MM.1S (cell line): ENCODE measurements around the gene TSPAN9.

Source experiments
- DNase-seq: peaks from one replicate; pipeline ENCODE4 v3.0.0-alpha.2; 2015
- H2AFZ ChIP-seq: fragments of 300-600 bp; sonication (generic); 2 replicates; pipeline ENCODE4 v1.6.0; 2016; ENCODE audit warnings: antibody characterized with exemption, low read length
- H3F3A ChIP-seq: fragments of 300-600 bp; sonication (generic); 2 replicates; pipeline ENCODE4 v1.6.1; 2016; ENCODE audit warnings: mild to moderate bottlenecking, antibody characterized with exemption, low read length, moderate library complexity, mixed read lengths; ENCODE audit not compliant: insufficient read depth
- H3K27ac ChIP-seq: fragments of 300-600 bp; sonication (generic); 2 replicates; pipeline ENCODE4 v1.5.1; 2016; ENCODE audit warnings: mild to moderate bottlenecking, low read length
- H3K27me3 ChIP-seq: fragments of 300-600 bp; sonication (generic); replicated peaks from 2 replicates; pipeline ENCODE4 v1.6.0; 2016; ENCODE audit warnings: low read length; ENCODE audit not compliant: insufficient read depth
- H3K36me3 ChIP-seq: fragments of 300-600 bp; sonication (generic); replicated peaks from 2 replicates; pipeline ENCODE4 v1.6.1; 2016; ENCODE audit warnings: mild to moderate bottlenecking, low read length, mixed read lengths; ENCODE audit not compliant: insufficient read depth
- H3K4me1 ChIP-seq: fragments of 300-600 bp; sonication (generic); 2 replicates; pipeline ENCODE4 v1.6.1; 2016; ENCODE audit warnings: low read length, mixed read lengths
- H3K4me2 ChIP-seq: fragments of 300-600 bp; sonication (generic); 2 replicates; pipeline ENCODE4 v1.6.0; 2016; ENCODE audit warnings: low read depth, low read length
- H3K4me3 ChIP-seq: fragments of 300-600 bp; sonication (generic); 2 replicates; pipeline ENCODE4 v1.5.1; 2016; ENCODE audit warnings: low read length, mixed read lengths
- H3K79me2 ChIP-seq: fragments of 300-600 bp; sonication (generic); 2 replicates; pipeline ENCODE4 v1.6.1; 2016; ENCODE audit warnings: mixed run types, low read length, mixed read lengths
- H3K9ac ChIP-seq: fragments of 300-600 bp; sonication (generic); 2 replicates; pipeline ENCODE4 v1.6.1; 2016; ENCODE audit warnings: low read length, mixed read lengths
- H3K9me2 ChIP-seq: fragments of 300-600 bp; sonication (generic); replicated peaks from 2 replicates; pipeline ENCODE4 v1.6.1; 2016; ENCODE audit warnings: mild to moderate bottlenecking, low read length, mixed read lengths; ENCODE audit not compliant: insufficient read depth
- H3K9me3 ChIP-seq: fragments of 300-600 bp; sonication (generic); replicated peaks from 2 replicates; pipeline ENCODE4 v1.6.1; 2016; ENCODE audit warnings: mild to moderate bottlenecking, low read length, mixed read lengths; ENCODE audit not compliant: insufficient read depth
- H4K20me1 ChIP-seq: fragments of 300-600 bp; sonication (generic); 2 replicates; pipeline ENCODE4 v1.6.1; 2016; ENCODE audit warnings: mild to moderate bottlenecking, low read length, moderate library complexity, mixed read lengths; ENCODE audit not compliant: insufficient read depth
- EZH2 ChIP-seq: fragments of 300-600 bp; sonication (generic); optimal IDR thresholded peaks from 2 replicates; pipeline ENCODE3; 2017; ENCODE audit warnings: low read depth, mild to moderate bottlenecking, antibody characterized with exemption, low read length, mixed read lengths
- EZH2phosphoT487 ChIP-seq: fragments of 300-600 bp; sonication (generic); IDR thresholded peaks from 2 replicates; pipeline ENCODE4 v1.6.1; 2018; ENCODE audit warnings: antibody characterized with exemption, low read length
- TF ChIP-seq, protein P1 (sequence below): fragments of 300-600 bp; sonication (generic); IDR thresholded peaks from 2 replicates; pipeline ENCODE4 v1.5.1; 2016; ENCODE audit warnings: antibody characterized with exemption, low read length, mixed read lengths

Gene TSPAN9

DNA sequence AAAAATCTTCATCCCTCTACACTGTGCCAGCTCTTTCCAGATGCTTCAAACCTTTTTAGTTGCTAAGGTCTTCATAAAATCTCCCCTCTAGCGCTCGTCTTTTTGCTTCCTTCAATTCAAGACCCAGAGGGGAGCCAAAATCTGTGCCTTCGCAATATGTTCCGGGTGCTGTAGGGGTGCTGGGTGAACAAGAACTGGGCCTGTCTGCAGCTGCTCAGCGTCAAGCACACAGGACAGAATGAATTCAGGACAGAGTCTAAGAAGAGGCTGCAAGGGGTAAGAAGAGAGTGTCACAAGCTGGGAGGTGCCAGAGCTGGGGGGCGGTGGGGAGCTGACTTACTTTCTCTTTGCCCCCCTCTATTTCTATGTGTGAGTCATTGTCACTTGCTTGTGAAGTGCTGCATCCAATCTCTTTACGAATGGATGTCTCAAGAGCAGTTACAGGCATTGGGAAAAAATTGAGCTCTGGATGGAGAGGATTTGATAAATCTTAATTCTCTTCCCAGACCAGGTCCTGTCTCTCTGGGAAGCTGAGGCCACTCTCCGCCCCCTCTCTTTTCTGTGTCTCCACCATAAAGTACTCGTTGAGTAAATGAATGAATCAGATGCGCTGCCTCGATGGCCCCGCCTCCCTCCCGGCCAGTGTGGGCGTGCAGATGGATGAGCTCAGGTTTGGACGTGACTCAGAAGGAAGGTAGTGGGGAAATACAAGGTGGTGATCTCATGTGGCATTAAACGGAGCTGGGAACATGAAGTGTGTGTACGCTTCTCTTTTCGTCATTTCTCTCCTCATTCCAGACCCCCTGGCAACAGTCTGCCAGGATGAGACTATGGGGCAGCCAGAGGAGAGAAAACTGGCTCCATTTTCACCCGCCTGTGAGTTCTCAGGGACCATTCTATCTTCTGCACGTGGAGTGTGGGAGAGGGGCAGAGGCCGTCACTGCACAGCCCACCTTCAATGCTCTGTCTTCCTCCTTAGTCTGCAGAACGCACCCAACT, 91.3 kb downstream of the TSPAN9 start:
- no peaks in the 10 kb centered on the region for H3K9me3 ChIP-seq
- H3K4me2 ChIP-seq = no peak overlapping the region
- H3K9ac ChIP-seq = no peak overlapping the region
- no peaks in the 10 kb centered on the region for H3K79me2 ChIP-seq
- H2AFZ ChIP-seq = no peak overlapping the region
- H3K9me2 ChIP-seq = no peaks in the 10 kb centered on the region
- no peaks in the 10 kb centered on the region for H3K36me3 ChIP-seq
- H3K4me1 ChIP-seq = no peaks in the 10 kb centered on the region
- no peaks in the 10 kb centered on the region for H4K20me1 ChIP-seq
- H3K27ac ChIP-seq = no peak overlapping the region
- peaks cover 93% of the 10 kb centered on the region for H3K27me3 ChIP-seq
- DNase-seq = no peak
- TF ChIP-seq, protein P1, sequence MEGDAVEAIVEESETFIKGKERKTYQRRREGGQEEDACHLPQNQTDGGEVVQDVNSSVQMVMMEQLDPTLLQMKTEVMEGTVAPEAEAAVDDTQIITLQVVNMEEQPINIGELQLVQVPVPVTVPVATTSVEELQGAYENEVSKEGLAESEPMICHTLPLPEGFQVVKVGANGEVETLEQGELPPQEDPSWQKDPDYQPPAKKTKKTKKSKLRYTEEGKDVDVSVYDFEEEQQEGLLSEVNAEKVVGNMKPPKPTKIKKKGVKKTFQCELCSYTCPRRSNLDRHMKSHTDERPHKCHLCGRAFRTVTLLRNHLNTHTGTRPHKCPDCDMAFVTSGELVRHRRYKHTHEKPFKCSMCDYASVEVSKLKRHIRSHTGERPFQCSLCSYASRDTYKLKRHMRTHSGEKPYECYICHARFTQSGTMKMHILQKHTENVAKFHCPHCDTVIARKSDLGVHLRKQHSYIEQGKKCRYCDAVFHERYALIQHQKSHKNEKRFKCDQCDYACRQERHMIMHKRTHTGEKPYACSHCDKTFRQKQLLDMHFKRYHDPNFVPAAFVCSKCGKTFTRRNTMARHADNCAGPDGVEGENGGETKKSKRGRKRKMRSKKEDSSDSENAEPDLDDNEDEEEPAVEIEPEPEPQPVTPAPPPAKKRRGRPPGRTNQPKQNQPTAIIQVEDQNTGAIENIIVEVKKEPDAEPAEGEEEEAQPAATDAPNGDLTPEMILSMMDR = no peak
- TF ChIP-seq EZH2 = no peak
- TF ChIP-seq EZH2phosphoT487 = no peak
- H3F3A ChIP-seq = no peaks in the 10 kb centered on the region
- no peak overlapping the region for H3K4me3 ChIP-seq

DNA sequence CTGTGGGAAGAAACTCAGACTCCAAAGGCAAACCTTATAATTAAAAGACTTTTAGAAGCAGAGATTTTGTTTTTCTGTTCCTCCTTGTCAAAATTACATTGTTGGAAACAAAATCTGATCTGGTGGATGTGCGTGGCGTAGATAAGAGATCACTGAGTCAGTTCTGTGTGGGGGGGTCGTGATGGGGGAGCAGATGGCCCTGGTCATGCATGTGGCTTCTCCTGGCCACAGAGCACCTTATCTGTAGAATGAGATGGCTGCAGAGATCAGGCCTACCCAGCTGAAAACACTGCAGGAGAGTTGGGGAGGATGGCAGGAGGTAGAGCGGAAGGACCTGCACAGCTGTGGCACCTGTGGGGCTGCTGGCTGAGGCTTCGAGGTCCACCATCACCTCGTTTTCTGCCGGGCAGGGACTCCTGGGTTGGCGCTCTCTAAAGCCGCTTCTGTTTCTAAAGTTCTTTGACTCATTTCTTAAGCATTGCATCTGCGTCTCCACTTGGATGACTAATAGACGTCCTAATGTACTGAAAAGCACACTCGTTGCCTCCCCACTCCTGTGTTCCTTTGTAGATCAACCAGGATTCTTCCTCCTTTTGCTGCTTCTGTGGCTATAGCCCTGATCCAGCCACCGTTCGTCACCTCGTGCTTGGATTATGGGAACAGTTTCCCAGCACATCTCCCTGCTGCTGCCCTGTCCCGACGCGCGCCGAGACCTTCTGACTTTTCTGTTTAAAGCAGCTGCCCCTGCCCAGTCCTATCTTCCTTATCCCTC, 93.4 kb downstream of the TSPAN9 start:
- no peaks in the 10 kb centered on the region for H3K36me3 ChIP-seq
- no peaks in the 10 kb centered on the region for H4K20me1 ChIP-seq
- H3K9me2 ChIP-seq = no peaks in the 10 kb centered on the region
- no peak overlapping the region for H3K4me2 ChIP-seq
- no peak overlapping the region for H3K9ac ChIP-seq
- no peaks in the 10 kb centered on the region for H3F3A ChIP-seq
- no peaks in the 10 kb centered on the region for H3K9me3 ChIP-seq
- no peak overlapping the region for H2AFZ ChIP-seq
- no peak overlapping the region for H3K27ac ChIP-seq
- no peak for DNase-seq
- peaks cover 90% of the 10 kb centered on the region for H3K27me3 ChIP-seq
- H3K79me2 ChIP-seq = no peaks in the 10 kb centered on the region
- TF ChIP-seq, protein P1 = no peak
- no peak for TF ChIP-seq EZH2
- TF ChIP-seq EZH2phosphoT487 = no peak
- no peaks in the 10 kb centered on the region for H3K4me1 ChIP-seq
- H3K4me3 ChIP-seq = no peak overlapping the region

DNA sequence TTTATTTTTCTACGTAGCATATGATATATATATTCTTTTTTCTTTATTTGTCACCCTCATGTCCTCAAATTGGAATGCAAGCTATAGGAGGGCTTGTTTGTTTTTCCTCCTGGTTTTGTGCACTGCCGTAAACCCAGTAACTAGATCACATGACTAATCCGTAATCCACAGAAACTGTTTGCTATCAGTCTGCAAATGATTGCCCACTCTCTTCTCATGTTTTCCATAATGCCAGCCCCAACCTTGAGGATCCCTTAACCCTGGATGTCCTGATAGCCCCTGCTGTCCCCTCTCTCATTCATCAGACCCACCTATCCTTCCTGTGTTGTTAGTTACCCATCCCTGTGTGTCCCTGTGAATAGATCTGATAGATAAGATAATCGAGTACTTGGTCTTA, 94.0 kb downstream of the TSPAN9 start:
- no peaks in the 10 kb centered on the region for H3K9me2 ChIP-seq
- no peak overlapping the region for H3K4me3 ChIP-seq
- no peaks in the 10 kb centered on the region for H3F3A ChIP-seq
- no peak overlapping the region for H3K9ac ChIP-seq
- no peak overlapping the region for H2AFZ ChIP-seq
- no peaks in the 10 kb centered on the region for H4K20me1 ChIP-seq
- no peak for TF ChIP-seq EZH2
- TF ChIP-seq, protein P1 = no peak
- no peak for TF ChIP-seq EZH2phosphoT487
- H3K9me3 ChIP-seq = no peaks in the 10 kb centered on the region
- H3K27ac ChIP-seq = no peak overlapping the region
- H3K4me1 ChIP-seq = no peaks in the 10 kb centered on the region
- H3K36me3 ChIP-seq = no peaks in the 10 kb centered on the region
- no peaks in the 10 kb centered on the region for H3K79me2 ChIP-seq
- no peak overlapping the region for H3K4me2 ChIP-seq
- DNase-seq = no peak
- H3K27me3 ChIP-seq = peaks cover 90% of the 10 kb centered on the region
